ENCODE data around the gene C2orf74.

DNA sequence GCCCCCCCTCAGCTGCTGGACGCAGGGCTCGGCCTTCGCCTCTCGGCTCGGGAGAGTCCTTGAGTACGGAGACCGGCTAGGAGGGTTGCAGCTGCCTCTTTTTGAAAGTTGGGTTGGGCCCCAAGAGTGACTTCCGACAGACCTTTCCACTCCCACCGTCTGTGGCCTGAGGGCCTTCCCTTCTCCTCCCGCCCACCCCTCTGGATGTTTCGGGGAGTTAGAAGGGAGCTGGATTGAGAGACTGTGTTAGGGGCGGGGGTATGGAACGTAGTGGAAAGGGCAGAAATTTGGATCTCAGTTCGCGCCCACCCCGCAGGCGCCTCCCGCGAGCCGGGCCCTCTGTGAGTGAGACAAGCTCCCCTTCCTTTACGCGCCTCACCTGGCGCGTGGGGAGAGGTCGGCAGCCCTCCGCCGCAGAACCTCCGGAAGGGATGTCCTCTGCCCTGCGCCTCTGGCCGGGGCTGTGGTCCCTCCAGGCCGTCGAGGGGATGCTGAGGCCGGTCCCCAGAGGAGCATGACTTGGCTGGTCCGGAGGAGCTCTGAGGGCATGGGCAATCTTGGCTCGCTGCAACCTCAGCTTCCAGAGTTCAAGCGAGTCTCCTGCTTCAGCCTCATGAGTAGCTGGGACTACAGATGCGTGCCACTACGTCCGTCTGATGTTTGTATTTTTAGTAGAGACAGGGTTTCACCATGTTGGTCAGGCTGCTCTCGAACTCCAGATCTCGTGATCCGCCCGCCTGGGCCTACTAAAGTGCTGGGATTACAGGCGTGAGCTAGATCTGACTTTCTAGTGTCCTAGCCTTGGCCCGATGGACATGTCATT is 15.9 kb downstream of the C2orf74 start:
- TF ChIP-seq POLR2A (IDR thresholded peaks at IDR 0.05) = no peak
- TF ChIP-seq, protein P1, sequence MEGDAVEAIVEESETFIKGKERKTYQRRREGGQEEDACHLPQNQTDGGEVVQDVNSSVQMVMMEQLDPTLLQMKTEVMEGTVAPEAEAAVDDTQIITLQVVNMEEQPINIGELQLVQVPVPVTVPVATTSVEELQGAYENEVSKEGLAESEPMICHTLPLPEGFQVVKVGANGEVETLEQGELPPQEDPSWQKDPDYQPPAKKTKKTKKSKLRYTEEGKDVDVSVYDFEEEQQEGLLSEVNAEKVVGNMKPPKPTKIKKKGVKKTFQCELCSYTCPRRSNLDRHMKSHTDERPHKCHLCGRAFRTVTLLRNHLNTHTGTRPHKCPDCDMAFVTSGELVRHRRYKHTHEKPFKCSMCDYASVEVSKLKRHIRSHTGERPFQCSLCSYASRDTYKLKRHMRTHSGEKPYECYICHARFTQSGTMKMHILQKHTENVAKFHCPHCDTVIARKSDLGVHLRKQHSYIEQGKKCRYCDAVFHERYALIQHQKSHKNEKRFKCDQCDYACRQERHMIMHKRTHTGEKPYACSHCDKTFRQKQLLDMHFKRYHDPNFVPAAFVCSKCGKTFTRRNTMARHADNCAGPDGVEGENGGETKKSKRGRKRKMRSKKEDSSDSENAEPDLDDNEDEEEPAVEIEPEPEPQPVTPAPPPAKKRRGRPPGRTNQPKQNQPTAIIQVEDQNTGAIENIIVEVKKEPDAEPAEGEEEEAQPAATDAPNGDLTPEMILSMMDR (IDR thresholded peaks at IDR 0.05) = no peak
